ENCODE results near the gene ZNF750. TPM values are rescaled to one million over a fixed set of nuclear protein-coding genes. Genes with fewer than 3 reads are reported as not detected.

Gene ZNF750
- total RNA-seq, 2 donors from 2014 or later = 7.0 to 10.3 TPM

- no peaks in the 10 kb centered on the region for H3K4me1 ChIP-seq (replicated peaks)
- H3K36me3 ChIP-seq = no peaks in the 10 kb centered on the region
- TF ChIP-seq POLR2A (IDR thresholded peaks at IDR 0.05) (no peak), CTCF (IDR thresholded peaks at IDR 0.05) (no peak), POLR2AphosphoS5 (IDR thresholded peaks at IDR 0.05) (no peak)
- intact Hi-C loops (cut with DNase I) = no loop called here
- 96% methylated on average over 26 of the region's 26 CpGs for WGBS
- no peak overlapping the region for H3K27ac ChIP-seq
- no peak for DNase-seq (ENCODE audit: low spot score)
- no peaks in the 10 kb centered on the region for H3K9me3 ChIP-seq
- no peak overlapping the region for H3K4me3 ChIP-seq
- H3K27me3 ChIP-seq (replicated peaks; ENCODE audit: insufficient read depth) = no peaks in the 10 kb centered on the region
Measured at GRCh38 chr17:82828875-82829487, 10.8 kb downstream of the ZNF750 start.

GRCh38 chr17:82826956-82827355 is 12.9 kb downstream of the ZNF750 start:
- WGBS = 91% methylated on average over 7 of the region's 7 CpGs
- TF ChIP-seq CTCF (IDR thresholded peaks at IDR 0.05) (no peak), POLR2AphosphoS5 (IDR thresholded peaks at IDR 0.05) (no peak), POLR2A (IDR thresholded peaks at IDR 0.05) (no peak)

GRCh38 chr17:82826211-82826610 is 13.6 kb downstream of the ZNF750 start:
- TF ChIP-seq CTCF (IDR thresholded peaks at IDR 0.05) = no peak
- no peak for TF ChIP-seq POLR2AphosphoS5 (IDR thresholded peaks at IDR 0.05)
- no peak for TF ChIP-seq POLR2A (IDR thresholded peaks at IDR 0.05)
- intact Hi-C loops (cut with DNase I) = no loop called here
- H3K9me3 ChIP-seq = no peaks in the 10 kb centered on the region
- no peak overlapping the region for H3K27ac ChIP-seq
- H3K27me3 ChIP-seq (replicated peaks; ENCODE audit: insufficient read depth) = no peaks in the 10 kb centered on the region
- H3K4me3 ChIP-seq = no peak overlapping the region
- no peaks in the 10 kb centered on the region for H3K36me3 ChIP-seq
- no peak for DNase-seq (ENCODE audit: low spot score)
- H3K4me1 ChIP-seq (replicated peaks) = no peaks in the 10 kb centered on the region

More at GRCh38 chr17:82826956-82827355, 12.9 kb downstream of the ZNF750 start:
- intact Hi-C loops (cut with DNase I) = no loop called here
- no peaks in the 10 kb centered on the region for H3K9me3 ChIP-seq
- no peak overlapping the region for H3K4me3 ChIP-seq
- H3K4me1 ChIP-seq (replicated peaks) = no peaks in the 10 kb centered on the region
- no peaks in the 10 kb centered on the region for H3K27me3 ChIP-seq (replicated peaks; ENCODE audit: insufficient read depth)
- no peak overlapping the region for H3K27ac ChIP-seq
- DNase-seq (ENCODE audit: low spot score) = no peak
- H3K36me3 ChIP-seq = no peaks in the 10 kb centered on the region

- TF ChIP-seq POLR2AphosphoS5 (IDR thresholded peaks at IDR 0.05) (no peak), POLR2A (IDR thresholded peaks at IDR 0.05) (no peak), CTCF (IDR thresholded peaks at IDR 0.05) (no peak)
- Histone ChIP-seq H3K27me3 (replicated peaks; ENCODE audit: insufficient read depth) (no peaks in the 10 kb centered on the region), H3K27ac (no peak overlapping the region), H3K9me3 (no peaks in the 10 kb centered on the region), H3K4me3 (no peak overlapping the region), H3K36me3 (no peaks in the 10 kb centered on the region), H3K4me1 (replicated peaks) (no peaks in the 10 kb centered on the region)
- DNase-seq (ENCODE audit: low spot score) = no peak
- intact Hi-C loops (cut with DNase I) = no loop called here
- WGBS = 96% methylated on average over 8 of the region's 8 CpGs
Measured at GRCh38 chr17:82825540-82826124, 14.2 kb downstream of the ZNF750 start.

GRCh38 chr17:82823004-82823403 is 16.8 kb downstream of the ZNF750 start:
- Histone ChIP-seq H3K4me1 (replicated peaks) (no peaks in the 10 kb centered on the region), H3K27ac (no peak overlapping the region), H3K36me3 (no peaks in the 10 kb centered on the region), H3K9me3 (no peaks in the 10 kb centered on the region), H3K27me3 (replicated peaks; ENCODE audit: insufficient read depth) (no peaks in the 10 kb centered on the region), H3K4me3 (no peak overlapping the region)
- DNase-seq (ENCODE audit: low spot score) = no peak
- intact Hi-C loops (cut with DNase I) = no loop called here
- WGBS = 79% methylated on average over 5 of the region's 5 CpGs
- TF ChIP-seq POLR2A (IDR thresholded peaks at IDR 0.05) = no peak
- TF ChIP-seq CTCF (IDR thresholded peaks at IDR 0.05) = no peak
- TF ChIP-seq POLR2AphosphoS5 (IDR thresholded peaks at IDR 0.05) = no peak
